22Rv1 (cell line): ENCODE measurements around the gene EXOC2.
A peak's percentile ranks its signal among the peaks of the same experiment; 100 is the strongest.

ENCODE experiments used
- CTCF ChIP-seq: fragments of 450-650 bp; IDR thresholded peaks from 2 replicates; pipeline ENCODE4 v1.5.1; 2017; ENCODE audit warnings: mild to moderate bottlenecking
- ZFX ChIP-seq: fragments of 450-650 bp; IDR thresholded peaks from 2 replicates; pipeline ENCODE4 v1.6.1; 2017; ENCODE audit warnings: antibody characterized with exemption, borderline replicate concordance

- TF ChIP-seq CTCF: peak; percentile 77
- TF ChIP-seq ZFX: no peak
Observed at GRCh38 chr6:617456-618100, 75.4 kb downstream of the EXOC2 start.
